AG04450 (cell line): ENCODE results near the gene MFAP3L. TPM values are rescaled to one million over a fixed set of nuclear protein-coding genes. Genes with fewer than 3 reads are reported as not detected.

Source experiments
- CTCF ChIA-PET: fragments of 300-600, 350-600 bp; formaldehyde crosslinking; extraction: SDS; loops from one replicate; lab custom pipeline; 2022; ENCODE audit warnings: antibody characterized with exemption, inconsistent platforms; lab: Charles Lee
- POLR2A ChIA-PET: fragments of 350-600 bp; formaldehyde crosslinking; extraction: SDS; loops from one replicate; lab custom pipeline; 2021; ENCODE audit warnings: antibody characterized with exemption, inconsistent platforms; lab: Yijun Ruan, JAX
- DNase-seq: peaks from one replicate; pipeline ENCODE4 v3.0.0-alpha.2; 2011; ENCODE audit warnings: low read depth, low spot score
- H3K27ac ChIP-seq: one replicate; pipeline ENCODE4 v1.5.1; 2012; ENCODE audit warnings: low read depth, low read length, control low read depth
- H3K27me3 ChIP-seq: one replicate; pipeline ENCODE4 v1.6.0; 2012; ENCODE audit warnings: low read length; ENCODE audit not compliant: control insufficient read depth, insufficient read depth
- H3K4me3 ChIP-seq: 2 replicates; pipeline ENCODE4 v1.5.1; 2011; ENCODE audit warnings: mild to moderate bottlenecking, low read depth, low read length, control low read depth
- H3K9me3 ChIP-seq: 2 replicates; pipeline ENCODE4 v1.5.1; 2012; ENCODE audit warnings: low read length; ENCODE audit not compliant: control insufficient read depth, insufficient read depth
- CTCF ChIP-seq: IDR thresholded peaks from 2 replicates; pipeline ENCODE4 v1.5.1; 2011; ENCODE audit warnings: low read depth, low read length, control low read depth, inconsistent platforms
- polyA plus RNA-seq: library from polyadenylated mRNA; depleted of rRNA; stranded (reverse); fragments of >200 nt; gene quantifications from 2 replicates; pipeline ENCODE4 v1.2.3, GENCODE V29; 2011

The MFAP3L gene
- polyA plus RNA-seq, 1 experiment, result 0.31 TPM

GRCh38 chr4:169984745-169985144, 41.5 kb downstream of the MFAP3L start:
- DNase-seq, result no peak
- Histone ChIP-seq H3K27me3 (no peaks in the 10 kb centered on the region), H3K4me3 (no peak overlapping the region), H3K27ac (no peak overlapping the region), H3K9me3 (no peaks in the 10 kb centered on the region)
- no peak for TF ChIP-seq CTCF
- CTCF ChIA-PET, result no interaction called here
- POLR2A ChIA-PET, result no interaction called here

GRCh38 chr4:169984173-169984572, 42.0 kb downstream of the MFAP3L start:
- Histone ChIP-seq H3K9me3 (no peaks in the 10 kb centered on the region), H3K27ac (no peak overlapping the region), H3K27me3 (no peaks in the 10 kb centered on the region), H3K4me3 (no peak overlapping the region)
- ChIA-PET POLR2A (no interaction called here), CTCF (no interaction called here)
- TF ChIP-seq CTCF, result no peak
- no peak for DNase-seq

GRCh38 chr4:169976951-169977350, 49.2 kb downstream of the MFAP3L start:
- DNase-seq, result no peak
- CTCF ChIA-PET, result no interaction called here
- Histone ChIP-seq H3K27ac (no peak overlapping the region), H3K27me3 (no peaks in the 10 kb centered on the region), H3K4me3 (no peak overlapping the region), H3K9me3 (no peaks in the 10 kb centered on the region)
- POLR2A ChIA-PET, result no interaction called here
- no peak for TF ChIP-seq CTCF

GRCh38 chr4:169975838-169976796, 50.1 kb downstream of the MFAP3L start:
- no peak for DNase-seq
- Histone ChIP-seq H3K4me3 (no peak overlapping the region), H3K9me3 (no peaks in the 10 kb centered on the region), H3K27ac (no peak overlapping the region), H3K27me3 (no peaks in the 10 kb centered on the region)
- CTCF ChIA-PET, result no interaction called here
- no peak for TF ChIP-seq CTCF
- POLR2A ChIA-PET, result no interaction called here

- no peak overlapping the region for H3K27ac ChIP-seq
- DNase-seq, result no peak
These were observed 50.9 kb downstream of the MFAP3L start for GRCh38 chr4:169975131-169975837.

More at GRCh38 chr4:169975131-169975837, 50.9 kb downstream of the MFAP3L start:
- Histone ChIP-seq H3K27me3 (no peaks in the 10 kb centered on the region), H3K4me3 (no peak overlapping the region), H3K9me3 (no peaks in the 10 kb centered on the region)
- no peak for TF ChIP-seq CTCF
- ChIA-PET CTCF (no interaction called here), POLR2A (no interaction called here)
